OCI-LY3 (cell line): ENCODE data around the gene MED13L.

ENCODE experiments used
- EZH2phosphoT487 ChIP-seq: fragments of 200-600 bp; shearing (Covaris generic); IDR thresholded peaks from 2 replicates; pipeline ENCODE4 v1.6.1; 2018; ENCODE audit warnings: antibody characterized with exemption, mixed run types, low read depth
- TF ChIP-seq, protein P1 (sequence below): fragments of 200-600, 300-600 bp; sonication (generic); IDR thresholded peaks from 2 replicates; pipeline ENCODE4 v1.5.1; 2014; ENCODE audit warnings: antibody characterized with exemption, low read length, low read depth

DNA sequence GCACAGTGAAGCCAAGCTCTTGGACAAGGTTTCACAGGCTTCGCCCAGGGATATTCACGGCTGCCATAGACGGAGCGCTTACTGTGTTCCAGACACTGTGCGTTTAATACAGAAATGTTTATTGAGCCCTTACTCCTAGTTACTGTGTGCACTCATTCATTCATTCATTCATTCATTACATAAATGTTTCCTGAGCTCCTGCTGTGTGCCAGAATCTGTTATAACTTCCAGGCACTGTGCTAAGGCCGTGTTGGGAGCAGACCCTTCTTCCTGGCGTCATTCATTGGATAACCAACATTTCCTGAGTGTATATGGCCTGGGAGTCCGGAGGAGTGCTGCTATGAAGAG lies 760 bp upstream of the MED13L start:
- TF ChIP-seq, protein P1, sequence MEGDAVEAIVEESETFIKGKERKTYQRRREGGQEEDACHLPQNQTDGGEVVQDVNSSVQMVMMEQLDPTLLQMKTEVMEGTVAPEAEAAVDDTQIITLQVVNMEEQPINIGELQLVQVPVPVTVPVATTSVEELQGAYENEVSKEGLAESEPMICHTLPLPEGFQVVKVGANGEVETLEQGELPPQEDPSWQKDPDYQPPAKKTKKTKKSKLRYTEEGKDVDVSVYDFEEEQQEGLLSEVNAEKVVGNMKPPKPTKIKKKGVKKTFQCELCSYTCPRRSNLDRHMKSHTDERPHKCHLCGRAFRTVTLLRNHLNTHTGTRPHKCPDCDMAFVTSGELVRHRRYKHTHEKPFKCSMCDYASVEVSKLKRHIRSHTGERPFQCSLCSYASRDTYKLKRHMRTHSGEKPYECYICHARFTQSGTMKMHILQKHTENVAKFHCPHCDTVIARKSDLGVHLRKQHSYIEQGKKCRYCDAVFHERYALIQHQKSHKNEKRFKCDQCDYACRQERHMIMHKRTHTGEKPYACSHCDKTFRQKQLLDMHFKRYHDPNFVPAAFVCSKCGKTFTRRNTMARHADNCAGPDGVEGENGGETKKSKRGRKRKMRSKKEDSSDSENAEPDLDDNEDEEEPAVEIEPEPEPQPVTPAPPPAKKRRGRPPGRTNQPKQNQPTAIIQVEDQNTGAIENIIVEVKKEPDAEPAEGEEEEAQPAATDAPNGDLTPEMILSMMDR = no peak
- TF ChIP-seq EZH2phosphoT487 = no peak
